HCT116 (cell line): Measurements from ENCODE around the gene ADPGK. TPM values are rescaled to one million over a fixed set of nuclear protein-coding genes. Genes with fewer than 3 reads are reported as not detected.

Source experiments
- ATAC-seq: fragments of 200-7000 bp; cut with Tn5 transposase; 2 replicates; pipeline ENCODE4 v1.9.1; 2020; ENCODE audit warnings: mild to moderate bottlenecking, moderate library complexity
- BruUV-seq: library from RNA; stranded (reverse); fragments of 400-500 nt; replicated peaks from 2 replicates; lab custom pipeline; 2021; lab: Mats Ljungman, UMichigan
- CTCF ChIA-PET: fragments of 300-600 bp; sonication (Branson Sonifier 250); formaldehyde crosslinking; loops from one replicate; lab custom pipeline; 2021; ENCODE audit warnings: antibody characterized with exemption; lab: Charles Lee
- POLR2A ChIA-PET: fragments of 300-600, 350-600 bp; sonication (Branson Sonifier 250); formaldehyde crosslinking; loops from one replicate; lab custom pipeline; 2021; ENCODE audit warnings: antibody characterized with exemption; lab: Charles Lee
- RAD21 ChIA-PET, 2 experiments: fragments of 300-600 bp; sonication (Branson Sonifier 250); formaldehyde crosslinking; loops; one replicate each; lab custom pipeline; 2023; ENCODE audit warnings: low total read pairs in 2 of 2; ENCODE audit not compliant: uncharacterized antibody in 2 of 2, unreplicated experiment in 2 of 2, low non-redundant PET in 1 of 2; lab: Charles Lee
- DNase-seq: peaks from one replicate; pipeline ENCODE4 v3.0.0-alpha.2; 2010; ENCODE audit warnings: low read depth, low spot score
- H2AFZ ChIP-seq: fragments of 200-600 bp; shearing (Covaris generic), sonication (generic); 2 replicates; pipeline ENCODE4 v1.6.1; 2017; ENCODE audit warnings: low read depth, mixed run types, mixed read lengths, antibody characterized with exemption, low read length; ENCODE audit not compliant: poor library complexity, severe bottlenecking
- H3K27ac ChIP-seq: 2 replicates; pipeline ENCODE4 v1.5.1; 2012; ENCODE audit warnings: low read depth, low read length
- H3K27me3 ChIP-seq: fragments of 200-600 bp; sonication (generic); 2 replicates; pipeline ENCODE4 v1.6.1; 2016; ENCODE audit warnings: mixed run types, low read length, mixed read lengths; ENCODE audit not compliant: insufficient read depth
- H3K36me3 ChIP-seq, 2 experiments: fragments of 200-500 bp in 1 of 2; fragments of 200-600 bp in 1 of 2; sonication (Bioruptor generic) in 1 of 2; sonication (generic) in 1 of 2; 2 replicates each; pipeline versions ENCODE4 v1.5.1 to v1.6.1; 2014 to 2016; ENCODE audit warnings: low read length in 2 of 2, inconsistent platforms in 1 of 2, mixed read lengths in 1 of 2, mixed run types in 1 of 2; ENCODE audit not compliant: insufficient read depth in 2 of 2, control insufficient read depth in 1 of 2
- H3K4me1 ChIP-seq, 2 experiments: fragments of 200-600 bp in 1 of 2; sonication (generic) in 1 of 2; 2 replicates each; pipeline versions ENCODE4 v1.5.1 to v1.6.1; 2012 to 2017; ENCODE audit warnings: low read length in 2 of 2, inconsistent platforms in 1 of 2, mild to moderate bottlenecking in 1 of 2, mixed read lengths in 1 of 2, mixed run types in 1 of 2, moderate library complexity in 1 of 2; ENCODE audit not compliant: insufficient read depth in 2 of 2, control insufficient read depth in 1 of 2
- H3K4me2 ChIP-seq: fragments of 200-600 bp; sonication (generic); 2 replicates; pipeline ENCODE4 v1.6.1; 2017; ENCODE audit warnings: mixed run types, low read length, mixed read lengths
- H3K4me3 ChIP-seq, 2 experiments: fragments of 200-600 bp in 1 of 2; sonication (generic) in 1 of 2; replicated peaks in 1 of 2; 2 replicates each; pipeline ENCODE4 v1.5.1; 2011 to 2016; ENCODE audit warnings: low read length in 2 of 2, control low read depth in 1 of 2, low read depth in 1 of 2, mild to moderate bottlenecking in 1 of 2, mixed read lengths in 1 of 2, mixed run types in 1 of 2
- H3K79me2 ChIP-seq: fragments of 200-600 bp; sonication (generic); 2 replicates; pipeline ENCODE4 v1.6.1; 2017; ENCODE audit warnings: mild to moderate bottlenecking, mixed run types, low read length, moderate library complexity, mixed read lengths; ENCODE audit not compliant: insufficient read depth
- H3K9ac ChIP-seq: fragments of 200-600 bp; sonication (generic); 2 replicates; pipeline ENCODE4 v1.6.1; 2016; ENCODE audit warnings: low read length, mixed read lengths
- H3K9me2 ChIP-seq: fragments of 200-600 bp; sonication (generic), shearing (Covaris generic); 2 replicates; pipeline ENCODE4 v1.6.1; 2017; ENCODE audit warnings: mixed run types, mild to moderate bottlenecking, moderate library complexity; ENCODE audit not compliant: insufficient read depth
- H3K9me3 ChIP-seq, 2 experiments: fragments of 200-500 bp in 1 of 2; fragments of 200-600 bp in 1 of 2; sonication (Bioruptor generic) in 1 of 2; sonication (generic) in 1 of 2; 2 replicates each; pipeline ENCODE4 v1.6.1; 2014 to 2017; ENCODE audit warnings: low read length in 2 of 2, mixed read lengths in 2 of 2, inconsistent platforms in 1 of 2, low read depth in 1 of 2, mild to moderate bottlenecking in 1 of 2, mixed run types in 1 of 2, moderate library complexity in 1 of 2; ENCODE audit not compliant: control insufficient read depth in 1 of 2, insufficient read depth in 1 of 2
- H4K20me1 ChIP-seq: fragments of 200-600 bp; sonication (generic), shearing (Covaris generic); 2 replicates; pipeline ENCODE4 v1.6.1; 2017; ENCODE audit warnings: mixed run types, mild to moderate bottlenecking, moderate library complexity; ENCODE audit not compliant: insufficient read depth
- CEBPB ChIP-seq: IDR thresholded peaks from 2 replicates; pipeline ENCODE4 v1.6.1; 2012; ENCODE audit warnings: low read depth
- EGR1 ChIP-seq: IDR thresholded peaks from 2 replicates; pipeline ENCODE4 v1.6.1; 2012; ENCODE audit warnings: low read depth
- EZH2 ChIP-seq: fragments of 200-600 bp; sonication (generic); IDR thresholded peaks from 2 replicates; pipeline ENCODE4 v1.6.1; 2017; ENCODE audit warnings: antibody characterized with exemption, mixed run types
- MAX ChIP-seq: IDR thresholded peaks from 2 replicates; pipeline ENCODE4 v1.6.1; 2012
- POLR2AphosphoS5 ChIP-seq: IDR thresholded peaks from 2 replicates; pipeline ENCODE4 v1.6.1; 2011; ENCODE audit warnings: mild to moderate bottlenecking, low read depth, low read length, moderate library complexity
- intact Hi-C: fragments of 100-400 bp; cut with micrococcal nuclease; formaldehyde crosslinking; loops from 2 replicates; pipeline ENCODE4 v1.10.0; 2022
- total RNA-seq: library from RNA; stranded (reverse); gene quantifications from one replicate; pipeline ENCODE4 v1.2.1, GENCODE V29; 2021; ENCODE audit not compliant: unreplicated experiment
- TF ChIP-seq, protein P1 (sequence below): IDR thresholded peaks from 2 replicates; pipeline ENCODE4 v1.6.1; 2012; ENCODE audit warnings: low read depth
- TF ChIP-seq, protein P2 (sequence below), 3 experiments: fragments of 200-600 bp in 1 of 3; sonication (generic) in 1 of 3; IDR thresholded peaks in 2 of 3; conservative IDR thresholded peaks in 1 of 3; 2 replicates each; pipeline ENCODE4 v1.5.1; 2012 to 2017; ENCODE audit warnings: low read depth in 2 of 3, low read length in 2 of 3, antibody characterized with exemption in 1 of 3, borderline replicate concordance in 1 of 3, control low read depth in 1 of 3, mild to moderate bottlenecking in 1 of 3, mixed read lengths in 1 of 3, mixed run types in 1 of 3, moderate library complexity in 1 of 3; ENCODE audit not compliant: insufficient read depth in 1 of 3

ADPGK gene
- total RNA-seq, 1 experiment from 2014 or later = 41.5 TPM

- Histone ChIP-seq H4K20me1 (no peaks in the 10 kb centered on the region), H3K27me3 (peaks cover 11% of the 10 kb centered on the region), H3K36me3 (no peaks in the 10 kb centered on the region), H3K4me3 (no peak overlapping the region), H2AFZ (no peak overlapping the region), H3K4me1 (no peaks in the 10 kb centered on the region), H3K79me2 (no peaks in the 10 kb centered on the region), H3K9me2 (no peaks in the 10 kb centered on the region), H3K9ac (no peak overlapping the region), H3K4me2 (no peak overlapping the region), H3K27ac (no peak overlapping the region), H3K9me3 (no peaks in the 10 kb centered on the region)
- DNase-seq (no peak), ATAC-seq (no peak)
- ChIA-PET CTCF (no interaction called here), RAD21 (no interaction called here), POLR2A (no interaction called here)
- BruUV-seq = no TSS peak
- intact Hi-C loops = no loop called here
- TF ChIP-seq, protein P1, sequence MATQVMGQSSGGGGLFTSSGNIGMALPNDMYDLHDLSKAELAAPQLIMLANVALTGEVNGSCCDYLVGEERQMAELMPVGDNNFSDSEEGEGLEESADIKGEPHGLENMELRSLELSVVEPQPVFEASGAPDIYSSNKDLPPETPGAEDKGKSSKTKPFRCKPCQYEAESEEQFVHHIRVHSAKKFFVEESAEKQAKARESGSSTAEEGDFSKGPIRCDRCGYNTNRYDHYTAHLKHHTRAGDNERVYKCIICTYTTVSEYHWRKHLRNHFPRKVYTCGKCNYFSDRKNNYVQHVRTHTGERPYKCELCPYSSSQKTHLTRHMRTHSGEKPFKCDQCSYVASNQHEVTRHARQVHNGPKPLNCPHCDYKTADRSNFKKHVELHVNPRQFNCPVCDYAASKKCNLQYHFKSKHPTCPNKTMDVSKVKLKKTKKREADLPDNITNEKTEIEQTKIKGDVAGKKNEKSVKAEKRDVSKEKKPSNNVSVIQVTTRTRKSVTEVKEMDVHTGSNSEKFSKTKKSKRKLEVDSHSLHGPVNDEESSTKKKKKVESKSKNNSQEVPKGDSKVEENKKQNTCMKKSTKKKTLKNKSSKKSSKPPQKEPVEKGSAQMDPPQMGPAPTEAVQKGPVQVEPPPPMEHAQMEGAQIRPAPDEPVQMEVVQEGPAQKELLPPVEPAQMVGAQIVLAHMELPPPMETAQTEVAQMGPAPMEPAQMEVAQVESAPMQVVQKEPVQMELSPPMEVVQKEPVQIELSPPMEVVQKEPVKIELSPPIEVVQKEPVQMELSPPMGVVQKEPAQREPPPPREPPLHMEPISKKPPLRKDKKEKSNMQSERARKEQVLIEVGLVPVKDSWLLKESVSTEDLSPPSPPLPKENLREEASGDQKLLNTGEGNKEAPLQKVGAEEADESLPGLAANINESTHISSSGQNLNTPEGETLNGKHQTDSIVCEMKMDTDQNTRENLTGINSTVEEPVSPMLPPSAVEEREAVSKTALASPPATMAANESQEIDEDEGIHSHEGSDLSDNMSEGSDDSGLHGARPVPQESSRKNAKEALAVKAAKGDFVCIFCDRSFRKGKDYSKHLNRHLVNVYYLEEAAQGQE = no peak
- TF ChIP-seq CEBPB = no peak
- no peak for TF ChIP-seq EZH2
- TF ChIP-seq POLR2AphosphoS5 = no peak
- no peak for TF ChIP-seq MAX
- TF ChIP-seq, protein P2, sequence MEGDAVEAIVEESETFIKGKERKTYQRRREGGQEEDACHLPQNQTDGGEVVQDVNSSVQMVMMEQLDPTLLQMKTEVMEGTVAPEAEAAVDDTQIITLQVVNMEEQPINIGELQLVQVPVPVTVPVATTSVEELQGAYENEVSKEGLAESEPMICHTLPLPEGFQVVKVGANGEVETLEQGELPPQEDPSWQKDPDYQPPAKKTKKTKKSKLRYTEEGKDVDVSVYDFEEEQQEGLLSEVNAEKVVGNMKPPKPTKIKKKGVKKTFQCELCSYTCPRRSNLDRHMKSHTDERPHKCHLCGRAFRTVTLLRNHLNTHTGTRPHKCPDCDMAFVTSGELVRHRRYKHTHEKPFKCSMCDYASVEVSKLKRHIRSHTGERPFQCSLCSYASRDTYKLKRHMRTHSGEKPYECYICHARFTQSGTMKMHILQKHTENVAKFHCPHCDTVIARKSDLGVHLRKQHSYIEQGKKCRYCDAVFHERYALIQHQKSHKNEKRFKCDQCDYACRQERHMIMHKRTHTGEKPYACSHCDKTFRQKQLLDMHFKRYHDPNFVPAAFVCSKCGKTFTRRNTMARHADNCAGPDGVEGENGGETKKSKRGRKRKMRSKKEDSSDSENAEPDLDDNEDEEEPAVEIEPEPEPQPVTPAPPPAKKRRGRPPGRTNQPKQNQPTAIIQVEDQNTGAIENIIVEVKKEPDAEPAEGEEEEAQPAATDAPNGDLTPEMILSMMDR (IDR thresholded peaks at IDR 0.05 in 2 of 3, conservative IDR thresholded peaks at IDR 0.05 in 1 of 3; ENCODE audit: borderline replicate concordance in 1 of 3, insufficient read depth in 1 of 3, low read depth in 2 of 3, low read length in 2 of 3) = no peak
- TF ChIP-seq EGR1 = no peak
These were observed 36.7 kb upstream of the ADPGK start for GRCh38 chr15:72820278-72820677.
